CD4-positive, alpha-beta T cell (primary cell): Measurements from ENCODE around the gene LACTB. TPM values are rescaled to one million over a fixed set of nuclear protein-coding genes. Genes with fewer than 3 reads are reported as not detected.

Experiments used
- ATAC-seq: fragments of 200-7000 bp; cut with Tn5 transposase; one replicate; pipeline ENCODE4 v1.10.0; 2022; ENCODE audit warnings: mild to moderate bottlenecking; ENCODE audit not compliant: poor library complexity
- CTCF ChIA-PET: fragments of 350-600 bp; sonication (Branson Sonifier 250); formaldehyde crosslinking; loops from one replicate; lab custom pipeline; 2021; ENCODE audit warnings: antibody characterized with exemption, inconsistent platforms; lab: Charles Lee
- POLR2A ChIA-PET: fragments of 350-600 bp; sonication (Branson Sonifier 250); formaldehyde crosslinking; loops from one replicate; lab custom pipeline; 2021; ENCODE audit warnings: antibody characterized with exemption, inconsistent platforms; lab: Charles Lee
- DNase-seq, 14 experiments: peaks; one replicate each; pipeline ENCODE4 v3.0.0-alpha.2; 2013 to 2020; ENCODE audit warnings: mixed read lengths in 2 of 14
- H3K27ac ChIP-seq, 2 donors: one replicate each; pipeline versions ENCODE4 v1.5.1 to v1.7.0; 2013; ENCODE audit warnings: low read length in 2 of 2, low read depth in 1 of 2, mild to moderate bottlenecking in 1 of 2
- H3K27me3 ChIP-seq, 2 experiments: 1 replicate in 1 of 2; 2 replicates in 1 of 2; pipeline versions ENCODE4 v1.6.1 to v1.7.0; 2013; ENCODE audit warnings: low read length in 2 of 2, control low read depth in 1 of 2, mild to moderate bottlenecking in 1 of 2, moderate library complexity in 1 of 2; ENCODE audit not compliant: insufficient read depth in 2 of 2, control insufficient read depth in 1 of 2
- H3K36me3 ChIP-seq: one replicate; pipeline ENCODE4 v1.6.1; 2013; ENCODE audit warnings: low read length, control low read depth; ENCODE audit not compliant: insufficient read depth
- H3K4me1 ChIP-seq: one replicate; pipeline ENCODE4 v1.6.1; 2013; ENCODE audit warnings: low read length, control low read depth; ENCODE audit not compliant: insufficient read depth
- H3K4me3 ChIP-seq: one replicate; pipeline ENCODE4 v1.5.1; 2013; ENCODE audit warnings: mild to moderate bottlenecking, low read length, moderate library complexity
- H3K9me3 ChIP-seq, 2 experiments: 1 replicate in 1 of 2; 2 replicates in 1 of 2; pipeline versions ENCODE4 v1.6.1 to v1.7.0; 2013; ENCODE audit warnings: low read length in 2 of 2, mild to moderate bottlenecking in 2 of 2, control low read depth in 1 of 2, moderate library complexity in 1 of 2; ENCODE audit not compliant: control insufficient read depth in 1 of 2, insufficient read depth in 1 of 2
- H3K27ac Mint-ChIP-seq: one replicate; pipeline ENCODE4 v1.8.0; 2020; ENCODE audit warnings: mixed read lengths
- H3K27me3 Mint-ChIP-seq: one replicate; pipeline ENCODE4 v1.8.0; 2021; ENCODE audit warnings: mixed read lengths
- H3K36me3 Mint-ChIP-seq: one replicate; pipeline ENCODE4 v1.8.0; 2021; ENCODE audit warnings: low read depth, mixed read lengths
- H3K4me1 Mint-ChIP-seq: one replicate; pipeline ENCODE4 v1.8.0; 2021; ENCODE audit warnings: low read depth, mixed read lengths
- H3K4me3 Mint-ChIP-seq: one replicate; pipeline ENCODE4 v1.8.0; 2020; ENCODE audit warnings: mild to moderate bottlenecking, mixed read lengths
- H3K9me3 Mint-ChIP-seq: one replicate; pipeline ENCODE4 v1.8.0; 2020; ENCODE audit warnings: mixed read lengths
- intact Hi-C, 2 experiments: fragments of 100-400 bp; cut with DNase I in 1 of 2; cut with micrococcal nuclease in 1 of 2; formaldehyde crosslinking; loops; one replicate each; pipeline versions ENCODE4 v1.15.1 to v1.9.0; 2023 to 2025; cut with DNase I, micrococcal nuclease
- total RNA-seq, 174 experiments: library from RNA in 2 of 174; stranded (reverse) in 2 of 174; gene quantifications; one replicate each; pipeline ENCODE4 v1.2.3 and lab custom pipeline; 2021 to 2026
- TF ChIP-seq, protein P1 (sequence below): fragments of 200-600 bp; IDR thresholded peaks from one replicate; pipeline ENCODE4 v1.8.0; 2022; ENCODE audit warnings: antibody characterized with exemption, mild to moderate bottlenecking

Gene LACTB
- total RNA-seq, 2 experiments from 2014 or later, result 6.9 to 7.0 TPM

DNA sequence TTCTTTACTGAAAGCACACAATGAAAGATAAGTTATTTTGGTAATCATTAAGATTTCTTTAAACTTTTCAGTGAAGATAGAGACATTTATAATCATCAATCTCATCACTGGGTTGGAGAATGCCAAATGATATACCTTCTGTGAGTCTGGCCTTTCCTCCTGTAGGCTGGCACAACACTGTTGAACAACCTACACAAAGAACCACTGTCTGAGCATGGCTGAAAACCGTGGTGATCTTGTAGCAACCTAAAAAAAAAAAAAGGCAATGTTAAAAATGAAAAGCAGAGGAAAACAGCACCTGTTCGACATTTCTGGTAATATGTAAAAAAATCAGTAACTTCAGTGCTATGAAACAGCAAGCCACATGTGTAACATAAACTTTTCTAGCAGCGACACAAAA is 33.8 kb downstream of the LACTB start:
- no peak overlapping the region for H3K27ac ChIP-seq
- ChIA-PET POLR2A (interaction anchor here (0.6 to 6.2 kb wide), 3 partner anchors 38 to 123 kb away, joined by 3 to 103 read pairs (median 3); no protein-coding TSS in a partner anchor), CTCF (no interaction called here)

DNA sequence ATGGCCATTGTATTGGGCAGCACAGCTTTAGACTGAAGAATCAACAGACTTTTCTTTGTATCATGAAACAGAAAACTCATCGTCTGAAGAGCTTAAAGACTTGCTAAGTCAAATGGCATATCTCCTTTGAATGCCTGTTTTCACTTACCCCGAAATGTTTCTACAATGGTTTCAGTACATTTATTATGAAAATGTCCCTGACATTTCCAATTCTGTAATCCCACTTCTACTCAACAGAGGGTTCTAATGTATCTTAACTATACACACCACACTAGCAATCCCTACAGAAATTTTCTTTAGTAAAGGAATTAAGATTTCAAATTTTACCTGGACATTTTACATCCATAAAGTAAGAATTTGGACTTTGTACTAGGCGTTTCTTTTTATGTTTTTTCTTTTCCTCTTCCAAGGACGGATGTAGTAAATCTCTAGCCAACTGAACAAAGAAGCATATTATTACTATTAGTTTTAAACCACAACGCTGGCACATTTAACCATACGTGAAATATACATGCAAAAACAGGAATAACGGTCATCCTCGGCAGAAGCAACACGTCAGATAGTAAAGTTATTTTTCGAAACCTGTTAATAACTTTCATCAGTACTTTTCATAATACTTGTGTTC is 34.5 kb downstream of the LACTB start:
- peaks cover 10% of the 10 kb centered on the region for H3K4me1 ChIP-seq
- H3K9me3 Mint-ChIP-seq, result no peaks in the 10 kb centered on the region
- ATAC-seq (no peak), DNase-seq (no peak)
- peak overlapping the region; percentile 98 for H3K27ac Mint-ChIP-seq
- H3K4me1 Mint-ChIP-seq, result peaks cover 40% of the 10 kb centered on the region
- peak overlapping the region; percentile 100 for H3K4me3 Mint-ChIP-seq
- no peak overlapping the region for H3K27ac ChIP-seq
- H3K27me3 Mint-ChIP-seq, result no peaks in the 10 kb centered on the region
- TF ChIP-seq, protein P1, sequence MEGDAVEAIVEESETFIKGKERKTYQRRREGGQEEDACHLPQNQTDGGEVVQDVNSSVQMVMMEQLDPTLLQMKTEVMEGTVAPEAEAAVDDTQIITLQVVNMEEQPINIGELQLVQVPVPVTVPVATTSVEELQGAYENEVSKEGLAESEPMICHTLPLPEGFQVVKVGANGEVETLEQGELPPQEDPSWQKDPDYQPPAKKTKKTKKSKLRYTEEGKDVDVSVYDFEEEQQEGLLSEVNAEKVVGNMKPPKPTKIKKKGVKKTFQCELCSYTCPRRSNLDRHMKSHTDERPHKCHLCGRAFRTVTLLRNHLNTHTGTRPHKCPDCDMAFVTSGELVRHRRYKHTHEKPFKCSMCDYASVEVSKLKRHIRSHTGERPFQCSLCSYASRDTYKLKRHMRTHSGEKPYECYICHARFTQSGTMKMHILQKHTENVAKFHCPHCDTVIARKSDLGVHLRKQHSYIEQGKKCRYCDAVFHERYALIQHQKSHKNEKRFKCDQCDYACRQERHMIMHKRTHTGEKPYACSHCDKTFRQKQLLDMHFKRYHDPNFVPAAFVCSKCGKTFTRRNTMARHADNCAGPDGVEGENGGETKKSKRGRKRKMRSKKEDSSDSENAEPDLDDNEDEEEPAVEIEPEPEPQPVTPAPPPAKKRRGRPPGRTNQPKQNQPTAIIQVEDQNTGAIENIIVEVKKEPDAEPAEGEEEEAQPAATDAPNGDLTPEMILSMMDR, result no peak
- peaks cover 23% of the 10 kb centered on the region for H3K36me3 ChIP-seq
- no peaks in the 10 kb centered on the region for H3K9me3 ChIP-seq
- H3K4me3 ChIP-seq, result peak overlapping the region; percentile 95
- intact Hi-C loops, result loop anchor here (2.0 to 5.0 kb wide), 5 partner anchors 33 to 125 kb away; partner anchors contain the start of gene APH1B (in 1 of the 2)
- no peaks in the 10 kb centered on the region for H3K27me3 ChIP-seq
- peaks cover 48% of the 10 kb centered on the region for H3K36me3 Mint-ChIP-seq
- CTCF ChIA-PET, result no interaction called here
- POLR2A ChIA-PET, result interaction anchor here (0.6 to 6.2 kb wide), 13 partner anchors 9 to 348 kb away, joined by 3 to 103 read pairs (median 5); partner anchors contain the start of genes RAB8B and USP3

More for the DNA sequence above, 33.8 kb downstream of the LACTB start:
- H3K9me3 Mint-ChIP-seq, result no peaks in the 10 kb centered on the region
- no peaks in the 10 kb centered on the region for H3K9me3 ChIP-seq
- DNase-seq (no peak), ATAC-seq (no peak)
- intact Hi-C loops, result loop anchor here (5.0 kb wide), 2 partner anchors 92 to 108 kb away; no protein-coding TSS in a partner anchor
- peaks cover 23% of the 10 kb centered on the region for H3K36me3 ChIP-seq
- TF ChIP-seq, protein P1, result no peak
- H3K4me3 Mint-ChIP-seq, result peak overlapping the region; percentile 79
- H3K4me3 ChIP-seq, result no peak overlapping the region
- H3K4me1 ChIP-seq, result peaks cover 10% of the 10 kb centered on the region
- H3K36me3 Mint-ChIP-seq, result peaks cover 49% of the 10 kb centered on the region
- no peaks in the 10 kb centered on the region for H3K27me3 Mint-ChIP-seq
- peaks cover 40% of the 10 kb centered on the region for H3K4me1 Mint-ChIP-seq
- H3K27ac Mint-ChIP-seq, result peak overlapping the region; percentile 98
- no peaks in the 10 kb centered on the region for H3K27me3 ChIP-seq

DNA sequence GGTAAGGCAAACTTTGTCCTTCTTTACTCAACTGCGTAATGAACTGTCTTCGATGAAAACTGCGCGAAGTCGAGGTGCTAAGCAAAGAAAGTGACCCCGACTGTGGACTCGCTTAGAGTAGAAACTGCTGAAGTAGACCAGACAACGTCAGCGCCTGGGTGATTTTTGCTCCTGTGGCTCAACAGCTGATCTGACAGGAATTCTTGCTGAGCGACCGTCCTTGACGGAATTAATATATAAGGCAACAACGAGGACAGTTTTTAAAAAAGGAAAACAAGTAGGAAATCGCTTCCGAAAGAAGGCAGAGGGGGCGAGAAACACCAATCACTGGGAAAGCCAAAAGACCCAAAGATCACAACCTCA is 35.1 kb downstream of the LACTB start:
- Mint-ChIP-seq H3K9me3 (no peaks in the 10 kb centered on the region), H3K4me1 (peaks cover 36% of the 10 kb centered on the region), H3K27me3 (no peaks in the 10 kb centered on the region), H3K4me3 (peak overlapping the region; percentile 100), H3K27ac (peak overlapping the region; percentile 98), H3K36me3 (peaks cover 43% of the 10 kb centered on the region)
- peaks cover 10% of the 10 kb centered on the region for H3K4me1 ChIP-seq
- DNase-seq, result peak in 5 of 14 experiments; percentile 1 to 44 (median 29)
- TF ChIP-seq, protein P1, result no peak
- H3K36me3 ChIP-seq, result peaks cover 23% of the 10 kb centered on the region
- no peaks in the 10 kb centered on the region for H3K27me3 ChIP-seq
- peak overlapping the region; percentile 53 to 70 for H3K27ac ChIP-seq
- CTCF ChIA-PET, result no interaction called here
- intact Hi-C loops, result loop anchor here (1.0 to 5.0 kb wide), 7 partner anchors 33 to 124 kb away; partner anchors contain the start of genes APH1B (in 1 of the 2) and RAB8B (in 1 of the 2)
- POLR2A ChIA-PET, result interaction anchor here (0.6 to 6.2 kb wide), 17 partner anchors 9 to 937 kb away, joined by 3 to 103 read pairs (median 5); partner anchors contain the start of genes APH1B, CIAO2A, RAB8B and USP3
- no peak for ATAC-seq
- no peaks in the 10 kb centered on the region for H3K9me3 ChIP-seq
- peak overlapping the region; percentile 95 for H3K4me3 ChIP-seq
